Measurements from ENCODE around the gene FOXI3. TPM values are rescaled to one million over a fixed set of nuclear protein-coding genes. Genes with fewer than 3 reads are reported as not detected.

The FOXI3 gene
- total RNA-seq: not detected
- long read RNA-seq: 0 reads

- intact Hi-C loops (cut with DNase I): no loop called here
- DNase-seq (ENCODE audit: low spot score): no peak
Observed at GRCh38 chr2:88452565-88452905, at the start of gene FOXI3. Gene FOXI3, minus strand, starts transcription at chr2:88452693. Its CDS starts 158 bp downstream, at chr2:88452535.

- DNase-seq (ENCODE audit: low spot score): no peak
- intact Hi-C loops (cut with DNase I): no loop called here
Observed at GRCh38 chr2:88500691-88501090, 48.2 kb upstream of the FOXI3 start.

GRCh38 chr2:88499204-88499603 lies 46.7 kb upstream of the FOXI3 start:
- DNase-seq (ENCODE audit: low spot score): no peak
- intact Hi-C loops (cut with DNase I): no loop called here

GRCh38 chr2:88493481-88493880 lies 41.0 kb upstream of the FOXI3 start:
- no peak for DNase-seq (ENCODE audit: low spot score)
- intact Hi-C loops (cut with DNase I): no loop called here

GRCh38 chr2:88492002-88492401 lies 39.5 kb upstream of the FOXI3 start:
- intact Hi-C loops (cut with DNase I): no loop called here
- DNase-seq (ENCODE audit: low spot score): no peak

- DNase-seq (ENCODE audit: low spot score): no peak
- intact Hi-C loops (cut with DNase I): no loop called here
Observed at GRCh38 chr2:88489181-88489580, 36.7 kb upstream of the FOXI3 start.

GRCh38 chr2:88483200-88483599 lies 30.7 kb upstream of the FOXI3 start:
- DNase-seq (ENCODE audit: low spot score): no peak
- intact Hi-C loops (cut with DNase I): no loop called here

GRCh38 chr2:88481691-88482336 lies 29.3 kb upstream of the FOXI3 start:
- intact Hi-C loops (cut with DNase I): no loop called here
- no peak for DNase-seq (ENCODE audit: low spot score)

- intact Hi-C loops (cut with DNase I): no loop called here
Observed at GRCh38 chr2:88472811-88473210, 20.3 kb upstream of the FOXI3 start.

GRCh38 chr2:88471083-88471942 lies 18.8 kb upstream of the FOXI3 start:
- no peak for DNase-seq (ENCODE audit: low spot score)
- intact Hi-C loops (cut with DNase I): no loop called here

More at GRCh38 chr2:88472811-88473210, 20.3 kb upstream of the FOXI3 start:
- DNase-seq (ENCODE audit: low spot score): no peak

- no peak for DNase-seq (ENCODE audit: low spot score)
- intact Hi-C loops (cut with DNase I): no loop called here
Observed at GRCh38 chr2:88469202-88470114, 17.0 kb upstream of the FOXI3 start.

- no peak for DNase-seq (ENCODE audit: low spot score)
Observed at GRCh38 chr2:88464153-88464552, 11.7 kb upstream of the FOXI3 start.

GRCh38 chr2:88458633-88459032 lies 6.1 kb upstream of the FOXI3 start:
- intact Hi-C loops (cut with DNase I): no loop called here
- no peak for DNase-seq (ENCODE audit: low spot score)

More at GRCh38 chr2:88464153-88464552, 11.7 kb upstream of the FOXI3 start:
- intact Hi-C loops (cut with DNase I): no loop called here

- intact Hi-C loops (cut with DNase I): no loop called here
- no peak for DNase-seq (ENCODE audit: low spot score)
Observed at GRCh38 chr2:88452980-88453582, 588 bp upstream of the FOXI3 start.

GRCh38 chr2:88451811-88452564 lies 505 bp downstream of the FOXI3 start:
- intact Hi-C loops (cut with DNase I): no loop called here
- DNase-seq (ENCODE audit: low spot score): no peak

- intact Hi-C loops (cut with DNase I): no loop called here
- DNase-seq (ENCODE audit: low spot score): no peak
Observed at GRCh38 chr2:88450925-88451810, 1.3 kb downstream of the FOXI3 start.

- intact Hi-C loops (cut with DNase I): no loop called here
Observed at GRCh38 chr2:88450186-88450585, 2.3 kb downstream of the FOXI3 start.

GRCh38 chr2:88448248-88448647 lies 4.2 kb downstream of the FOXI3 start:
- intact Hi-C loops (cut with DNase I): no loop called here
- DNase-seq (ENCODE audit: low spot score): no peak

More at GRCh38 chr2:88450186-88450585, 2.3 kb downstream of the FOXI3 start:
- DNase-seq (ENCODE audit: low spot score): no peak
